HEK293T (cell line): Measurements from ENCODE around the gene JMJD1C.

Source experiments
- ELF4 ChIP-seq: fragments of 450-650 bp; IDR thresholded peaks from 2 replicates; pipeline ENCODE4 v1.6.1; 2017; ENCODE audit warnings: antibody characterized with exemption
- FOXA1 ChIP-seq: fragments of 450-650 bp; IDR thresholded peaks from 2 replicates; pipeline ENCODE4 v1.6.1; 2016; ENCODE audit warnings: mild to moderate bottlenecking
- FOXK2 ChIP-seq: fragments of 450-650 bp; IDR thresholded peaks from 2 replicates; pipeline ENCODE4 v1.6.1; 2016; ENCODE audit warnings: mild to moderate bottlenecking
- HDGF ChIP-seq: fragments of 450-650 bp; IDR thresholded peaks from 2 replicates; pipeline ENCODE4 v1.6.1; 2017; ENCODE audit warnings: antibody characterized with exemption, borderline replicate concordance
- NFRKB ChIP-seq: fragments of 450-650 bp; IDR thresholded peaks from 2 replicates; pipeline ENCODE4 v1.6.1; 2016; ENCODE audit warnings: mild to moderate bottlenecking, moderate library complexity
- PKNOX1 ChIP-seq: fragments of 450-650 bp; IDR thresholded peaks from 2 replicates; pipeline ENCODE4 v1.6.1; 2016
- SP1 ChIP-seq: fragments of 450-650 bp; IDR thresholded peaks from 2 replicates; pipeline ENCODE4 v1.6.1; 2017
- SUZ12 ChIP-seq: fragments of 450-650 bp; IDR thresholded peaks from 2 replicates; pipeline ENCODE4 v1.6.1; 2016; ENCODE audit warnings: mild to moderate bottlenecking

DNA sequence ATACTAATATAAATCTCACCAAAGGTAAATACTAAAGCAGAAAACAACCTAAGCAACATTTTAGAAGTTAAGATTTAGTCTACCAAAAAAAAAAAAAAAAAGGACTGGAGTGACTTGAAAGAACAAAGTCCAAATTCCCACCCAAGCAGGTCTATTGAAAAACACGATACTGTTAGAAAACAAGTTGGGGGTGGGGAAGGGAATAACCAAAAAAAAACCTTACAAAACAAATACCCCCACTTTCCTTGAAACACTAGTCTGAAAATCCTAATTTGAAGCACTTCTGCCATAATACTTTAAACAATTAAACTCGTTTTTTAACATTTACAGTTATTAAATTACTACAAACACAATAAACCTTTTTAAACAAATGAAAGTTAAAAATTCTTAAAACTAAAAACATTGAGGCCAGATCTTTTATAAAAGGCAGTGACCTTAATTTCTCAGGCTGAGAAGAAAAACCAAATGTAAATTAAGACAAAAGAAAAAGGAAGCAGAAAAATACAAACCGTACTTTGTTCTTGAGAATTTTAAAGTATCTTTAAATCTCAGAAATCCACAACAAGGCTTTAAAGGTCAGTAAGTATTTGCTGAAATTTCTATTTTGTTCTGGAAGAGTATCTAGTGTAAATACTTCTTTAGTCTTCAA is 197.5 kb downstream of the JMJD1C start:
- TF ChIP-seq FOXK2 = no peak
- TF ChIP-seq SP1 = no peak
- no peak for TF ChIP-seq NFRKB
- TF ChIP-seq SUZ12 = no peak
- no peak for TF ChIP-seq ELF4
- no peak for TF ChIP-seq FOXA1
- no peak for TF ChIP-seq HDGF
- TF ChIP-seq PKNOX1 = no peak
